Colonic mucosa (tissue), 4 donors: Measurements from ENCODE around the gene UNC5C. TPM values are rescaled to one million over a fixed set of nuclear protein-coding genes. Genes with fewer than 3 reads are reported as not detected.

Experiments used
- DNase-seq: peaks from one replicate; pipeline ENCODE4 v3.0.0-alpha.2; 2020
- H3K27ac ChIP-seq: fragments of 200-600 bp; one replicate; pipeline ENCODE4 v1.8.0; 2021
- H3K27me3 ChIP-seq: fragments of 200-600 bp; one replicate; pipeline ENCODE4 v1.8.0; 2021
- H3K36me3 ChIP-seq: fragments of 200-600 bp; one replicate; pipeline ENCODE4 v1.8.0; 2021
- H3K4me1 ChIP-seq: fragments of 200-600 bp; one replicate; pipeline ENCODE4 v1.8.0; 2021; ENCODE audit warnings: mild to moderate bottlenecking
- H3K4me3 ChIP-seq: fragments of 200-600 bp; one replicate; pipeline ENCODE4 v1.8.0; 2021
- H3K9ac ChIP-seq, 2 donors: one replicate each; pipeline ENCODE4 v1.7.0; 2013; ENCODE audit warnings: control low read depth in 2 of 2, low read depth in 2 of 2, low read length in 2 of 2
- H3K9me3 ChIP-seq: fragments of 200-600 bp; one replicate; pipeline ENCODE4 v1.8.0; 2021
- CTCF ChIP-seq: fragments of 200-600 bp; IDR thresholded peaks from one replicate; pipeline ENCODE4 v1.8.0; 2022; ENCODE audit warnings: antibody characterized with exemption, mild to moderate bottlenecking
- intact Hi-C: fragments of 100-400 bp; cut with DNase I; formaldehyde crosslinking; loops from one replicate; pipeline ENCODE4 v1.14.1; 2022
- total RNA-seq, 2 donors: library from RNA; stranded (reverse); fragmentation: NEBNext Ultra II Directional in 1 of 2; extraction: Animal tissue kit (Norgen Biotek cat#: 25700) in 1 of 2; gene quantifications; one replicate each; pipeline ENCODE4 v1.2.1, GENCODE V29; 2021
- donor health status: healthy.
- donor health status: DM: no; HTN: no; CAD: no.
- donor health status: DM: no; HTN: no; CAD: no.

UNC5C gene
- total RNA-seq, 2 donors from 2014 or later: 3.9 to 4.2 TPM

GRCh38 chr4:95367824-95368223 is 180.9 kb downstream of the UNC5C start:
- DNase-seq: no peak
- H3K36me3 ChIP-seq: no peaks in the 10 kb centered on the region
- no peak overlapping the region for H3K4me3 ChIP-seq
- H3K9ac ChIP-seq: no peak overlapping the region
- intact Hi-C loops: no loop called here
- H3K4me1 ChIP-seq: no peaks in the 10 kb centered on the region
- H3K9me3 ChIP-seq: no peaks in the 10 kb centered on the region
- H3K27ac ChIP-seq: no peak overlapping the region
- TF ChIP-seq CTCF: no peak
- no peaks in the 10 kb centered on the region for H3K27me3 ChIP-seq

GRCh38 chr4:95363966-95364365 is 184.8 kb downstream of the UNC5C start:
- intact Hi-C loops: no loop called here
- Histone ChIP-seq H3K36me3 (no peaks in the 10 kb centered on the region), H3K27me3 (no peaks in the 10 kb centered on the region), H3K27ac (no peak overlapping the region), H3K9me3 (no peaks in the 10 kb centered on the region), H3K4me3 (no peak overlapping the region), H3K9ac (no peak overlapping the region), H3K4me1 (no peaks in the 10 kb centered on the region)
- TF ChIP-seq CTCF: no peak
- DNase-seq: no peak

GRCh38 chr4:95363559-95363925 is 185.2 kb downstream of the UNC5C start:
- DNase-seq: no peak
- Histone ChIP-seq H3K4me3 (no peak overlapping the region), H3K27me3 (no peaks in the 10 kb centered on the region), H3K36me3 (no peaks in the 10 kb centered on the region), H3K9ac (no peak overlapping the region), H3K27ac (no peak overlapping the region), H3K9me3 (no peaks in the 10 kb centered on the region), H3K4me1 (no peaks in the 10 kb centered on the region)
- intact Hi-C loops: no loop called here
- TF ChIP-seq CTCF: no peak

- Histone ChIP-seq H3K27me3 (no peaks in the 10 kb centered on the region), H3K9me3 (no peaks in the 10 kb centered on the region), H3K9ac (no peak overlapping the region), H3K27ac (no peak overlapping the region), H3K4me3 (no peak overlapping the region), H3K36me3 (no peaks in the 10 kb centered on the region), H3K4me1 (no peaks in the 10 kb centered on the region)
- peak; percentile 19 for DNase-seq
- no peak for TF ChIP-seq CTCF
- intact Hi-C loops: no loop called here
Measured at GRCh38 chr4:95362906-95363558, 185.7 kb downstream of the UNC5C start.

GRCh38 chr4:95362066-95362465 is 186.7 kb downstream of the UNC5C start:
- no peaks in the 10 kb centered on the region for H3K9me3 ChIP-seq
- no peaks in the 10 kb centered on the region for H3K27me3 ChIP-seq
- no peak overlapping the region for H3K27ac ChIP-seq
- H3K4me1 ChIP-seq: no peaks in the 10 kb centered on the region
- no peak overlapping the region for H3K4me3 ChIP-seq
- no peak for DNase-seq
- TF ChIP-seq CTCF: no peak
- no peak overlapping the region for H3K9ac ChIP-seq
- no peaks in the 10 kb centered on the region for H3K36me3 ChIP-seq
- intact Hi-C loops: no loop called here

GRCh38 chr4:95361696-95361965 is 187.1 kb downstream of the UNC5C start:
- Histone ChIP-seq H3K36me3 (no peaks in the 10 kb centered on the region), H3K9ac (no peak overlapping the region), H3K4me3 (no peak overlapping the region), H3K27me3 (no peaks in the 10 kb centered on the region), H3K27ac (no peak overlapping the region), H3K9me3 (no peaks in the 10 kb centered on the region), H3K4me1 (no peaks in the 10 kb centered on the region)
- intact Hi-C loops: no loop called here
- no peak for DNase-seq
- TF ChIP-seq CTCF: no peak
